Measurements from ENCODE around the gene STT3B.

Gene STT3B

GRCh38 chr3:31624083-31624709 is 91.5 kb downstream of the STT3B start:
- in situ Hi-C loops (cut with MboI; ENCODE audit: low pct_unique_long_range_greater_than_20kb, low sequenced_read_pairs): no loop called here
- DNase-seq: no peak

- no peak for DNase-seq
- in situ Hi-C loops (cut with MboI; ENCODE audit: low pct_unique_long_range_greater_than_20kb, low sequenced_read_pairs): no loop called here
Observed at GRCh38 chr3:31625358-31625757, 92.6 kb downstream of the STT3B start.

- DNase-seq: peak; percentile 41
- in situ Hi-C loops (cut with MboI; ENCODE audit: low pct_unique_long_range_greater_than_20kb, low sequenced_read_pairs): no loop called here
Observed at GRCh38 chr3:31629054-31629453, 96.3 kb downstream of the STT3B start.

- no peak for DNase-seq
- in situ Hi-C loops (cut with MboI; ENCODE audit: low pct_unique_long_range_greater_than_20kb, low sequenced_read_pairs): no loop called here
Observed at GRCh38 chr3:31634476-31634875, 101.8 kb downstream of the STT3B start.

GRCh38 chr3:31635545-31635944 is 102.8 kb downstream of the STT3B start:
- in situ Hi-C loops (cut with MboI; ENCODE audit: low pct_unique_long_range_greater_than_20kb, low sequenced_read_pairs): no loop called here
- no peak for DNase-seq

GRCh38 chr3:31636049-31636448 is 103.3 kb downstream of the STT3B start:
- DNase-seq: no peak

DNA sequence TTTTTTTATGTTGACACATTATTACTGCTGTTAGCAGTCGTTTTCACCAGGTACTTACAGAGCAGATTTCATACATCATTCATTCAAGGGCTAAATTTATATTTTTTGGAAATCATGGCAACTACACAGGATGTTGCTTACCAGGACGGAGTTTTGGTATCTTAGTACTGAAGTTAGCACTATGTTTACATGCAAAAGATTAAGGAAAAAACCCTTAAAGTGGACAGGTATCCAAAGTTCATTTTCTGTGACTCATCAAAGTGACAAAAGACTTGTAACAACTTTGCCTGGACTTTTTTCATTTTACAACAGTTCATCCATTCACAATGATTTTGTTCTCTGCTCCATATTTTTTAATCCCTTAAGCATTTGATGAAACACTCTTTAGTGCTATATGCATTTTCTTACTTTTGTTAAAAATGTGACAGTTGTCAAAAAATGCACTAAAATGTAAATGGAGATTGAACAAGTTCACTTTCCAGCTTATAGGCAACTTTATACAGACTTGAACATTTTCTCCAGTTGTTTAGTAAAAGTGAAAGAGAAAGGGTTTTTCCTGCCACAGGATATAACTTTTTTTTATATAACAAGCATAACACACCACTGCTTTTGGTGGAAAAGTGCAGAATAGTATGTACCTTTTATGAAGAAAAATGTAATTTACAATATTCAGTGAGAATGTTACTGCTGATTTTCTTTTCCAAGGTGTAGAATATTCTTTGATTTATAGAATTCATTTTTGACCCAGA is 104.1 kb downstream of the STT3B start:
- in situ Hi-C loops (cut with MboI; ENCODE audit: low pct_unique_long_range_greater_than_20kb, low sequenced_read_pairs): no loop called here
- no peak for DNase-seq

More at GRCh38 chr3:31636049-31636448, 103.3 kb downstream of the STT3B start:
- in situ Hi-C loops (cut with MboI; ENCODE audit: low pct_unique_long_range_greater_than_20kb, low sequenced_read_pairs): no loop called here

GRCh38 chr3:31639828-31640227 is 107.1 kb downstream of the STT3B start:
- DNase-seq: no peak
- in situ Hi-C loops (cut with MboI; ENCODE audit: low pct_unique_long_range_greater_than_20kb, low sequenced_read_pairs): no loop called here

- DNase-seq: no peak
- in situ Hi-C loops (cut with MboI; ENCODE audit: low pct_unique_long_range_greater_than_20kb, low sequenced_read_pairs): no loop called here
Observed at GRCh38 chr3:31645256-31645655, 112.5 kb downstream of the STT3B start.

- DNase-seq: no peak
- in situ Hi-C loops (cut with MboI; ENCODE audit: low pct_unique_long_range_greater_than_20kb, low sequenced_read_pairs): no loop called here
Observed at GRCh38 chr3:31648286-31648968, 115.7 kb downstream of the STT3B start.

DNA sequence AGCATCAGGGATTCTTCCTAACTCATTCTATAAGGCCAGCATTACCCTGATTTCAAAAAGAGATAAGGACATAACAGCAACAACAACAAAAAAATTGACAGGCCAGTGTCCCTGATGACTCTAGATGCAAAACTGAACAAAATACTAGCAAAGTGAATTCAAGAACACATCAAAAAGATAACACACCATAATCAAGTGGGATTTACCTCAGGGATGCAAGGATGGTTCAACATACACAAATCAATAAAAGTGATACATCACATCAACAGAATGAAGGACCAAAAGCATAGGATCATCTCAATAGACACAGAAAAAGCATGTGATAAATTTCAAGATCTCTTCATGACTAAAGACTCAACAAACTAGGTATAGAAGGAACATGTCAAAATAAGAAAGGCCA is 119.6 kb downstream of the STT3B start:
- in situ Hi-C loops (cut with MboI; ENCODE audit: low pct_unique_long_range_greater_than_20kb, low sequenced_read_pairs): no loop called here

DNA sequence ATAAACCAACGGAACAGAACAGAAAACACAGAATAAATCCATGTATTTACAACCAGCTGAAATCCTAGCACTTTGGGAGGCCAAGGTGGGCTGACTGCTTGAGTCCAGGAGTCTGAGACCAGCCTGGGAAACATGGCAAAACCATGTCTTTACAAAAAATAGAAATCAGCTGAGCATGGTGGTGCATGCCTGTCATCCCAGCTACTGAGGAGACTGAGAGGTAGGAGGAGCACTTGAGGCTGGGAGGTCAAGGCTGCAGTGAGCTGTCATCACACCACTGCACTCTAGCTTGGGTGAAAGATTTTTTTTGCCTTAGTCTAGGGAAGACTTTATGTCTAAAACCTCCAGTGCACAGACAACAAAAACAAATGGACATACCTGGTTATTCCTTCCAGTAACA is 120.7 kb downstream of the STT3B start:
- DNase-seq: no peak
- in situ Hi-C loops (cut with MboI; ENCODE audit: low pct_unique_long_range_greater_than_20kb, low sequenced_read_pairs): no loop called here

More for the DNA sequence above, 119.6 kb downstream of the STT3B start:
- DNase-seq: no peak

GRCh38 chr3:31654998-31655397 is 122.3 kb downstream of the STT3B start:
- DNase-seq: no peak
- in situ Hi-C loops (cut with MboI; ENCODE audit: low pct_unique_long_range_greater_than_20kb, low sequenced_read_pairs): no loop called here

- in situ Hi-C loops (cut with MboI; ENCODE audit: low pct_unique_long_range_greater_than_20kb, low sequenced_read_pairs): no loop called here
- no peak for DNase-seq
Observed at GRCh38 chr3:31659246-31659645, 126.5 kb downstream of the STT3B start.

- peak; percentile 39 for DNase-seq
- in situ Hi-C loops (cut with MboI; ENCODE audit: low pct_unique_long_range_greater_than_20kb, low sequenced_read_pairs): no loop called here
Observed at GRCh38 chr3:31661286-31661685, 128.6 kb downstream of the STT3B start.

DNA sequence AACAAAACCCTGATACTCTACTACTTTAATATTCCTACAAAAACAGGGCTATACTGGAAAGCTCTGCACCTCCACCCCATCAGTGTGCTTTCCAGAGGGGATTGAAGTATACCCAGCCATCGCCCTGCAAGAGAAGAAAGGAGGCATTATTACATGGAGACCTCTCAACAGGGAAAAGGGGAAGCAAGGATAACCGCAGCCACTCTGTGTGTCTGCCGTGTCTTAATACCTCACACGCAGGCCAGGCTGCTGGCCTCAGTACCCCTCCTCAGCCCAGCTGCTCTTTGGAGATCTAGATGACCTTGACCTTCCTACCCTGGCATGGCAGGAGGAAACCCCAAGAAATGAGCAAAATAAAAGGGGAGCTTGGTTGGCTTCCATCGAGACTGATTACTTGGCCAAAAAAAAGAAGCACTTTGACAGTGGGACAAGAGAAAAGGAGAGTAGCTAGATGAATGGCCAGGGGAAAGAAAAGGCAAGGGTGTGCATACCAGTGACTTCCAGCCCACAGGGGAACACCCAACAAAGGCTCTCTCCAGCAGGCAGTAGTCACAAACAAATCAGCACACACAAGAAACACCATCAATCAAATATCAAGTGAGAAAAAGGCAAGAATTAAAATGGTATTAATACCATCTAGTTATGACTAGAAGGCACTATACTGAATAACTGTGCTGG is 129.4 kb downstream of the STT3B start:
- DNase-seq: peak; percentile 79
- in situ Hi-C loops (cut with MboI; ENCODE audit: low pct_unique_long_range_greater_than_20kb, low sequenced_read_pairs): no loop called here

- no peak for DNase-seq
- in situ Hi-C loops (cut with MboI; ENCODE audit: low pct_unique_long_range_greater_than_20kb, low sequenced_read_pairs): no loop called here
Observed at GRCh38 chr3:31664031-31664430, 131.3 kb downstream of the STT3B start.

DNA sequence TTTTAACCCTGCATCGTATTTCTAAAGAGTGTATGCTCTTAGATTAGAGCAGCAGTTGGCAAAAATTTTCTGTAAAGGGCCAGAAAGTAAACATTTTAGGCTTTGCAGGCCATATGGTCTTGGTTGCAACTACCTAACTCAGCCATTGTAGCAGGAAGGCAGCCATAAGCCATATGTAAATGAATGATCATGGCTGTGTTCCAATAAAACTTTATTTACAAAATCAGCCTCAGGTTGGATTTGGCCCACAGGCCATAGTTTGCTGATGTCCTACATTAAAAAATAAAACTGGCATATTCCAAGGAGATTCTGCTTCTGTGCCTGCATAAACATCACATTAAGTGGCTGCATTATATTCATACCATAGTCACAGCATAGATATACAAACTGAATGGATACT is 134.9 kb downstream of the STT3B start:
- in situ Hi-C loops (cut with MboI; ENCODE audit: low pct_unique_long_range_greater_than_20kb, low sequenced_read_pairs): no loop called here
- no peak for DNase-seq

GRCh38 chr3:31668242-31668641 is 135.5 kb downstream of the STT3B start:
- in situ Hi-C loops (cut with MboI; ENCODE audit: low pct_unique_long_range_greater_than_20kb, low sequenced_read_pairs): no loop called here

GRCh38 chr3:31670136-31670535 is 137.4 kb downstream of the STT3B start:
- in situ Hi-C loops (cut with MboI; ENCODE audit: low pct_unique_long_range_greater_than_20kb, low sequenced_read_pairs): no loop called here
- peak; percentile 54 for DNase-seq

More at GRCh38 chr3:31668242-31668641, 135.5 kb downstream of the STT3B start:
- DNase-seq: no peak
